GM10266 (cell line): ENCODE data around the gene ACSL4.
"Not testable (repeated sequence)": the region's sequence is repeated elsewhere in the genome, so short reads cannot be mapped to it uniquely, and the experiment has no call there.

Source experiments
- DNase-seq: peaks from one replicate; pipeline ENCODE4 v3.0.0; 2012; ENCODE audit errors: extremely low spot score
- TF ChIP-seq, protein P1 (sequence below): IDR thresholded peaks from 2 replicates; pipeline ENCODE4 v1.5.1; 2012; ENCODE audit warnings: mild to moderate bottlenecking, low read depth; ENCODE audit not compliant: control insufficient read depth, insufficient read depth; ENCODE audit errors: missing control alignments

The ACSL4 gene

DNA sequence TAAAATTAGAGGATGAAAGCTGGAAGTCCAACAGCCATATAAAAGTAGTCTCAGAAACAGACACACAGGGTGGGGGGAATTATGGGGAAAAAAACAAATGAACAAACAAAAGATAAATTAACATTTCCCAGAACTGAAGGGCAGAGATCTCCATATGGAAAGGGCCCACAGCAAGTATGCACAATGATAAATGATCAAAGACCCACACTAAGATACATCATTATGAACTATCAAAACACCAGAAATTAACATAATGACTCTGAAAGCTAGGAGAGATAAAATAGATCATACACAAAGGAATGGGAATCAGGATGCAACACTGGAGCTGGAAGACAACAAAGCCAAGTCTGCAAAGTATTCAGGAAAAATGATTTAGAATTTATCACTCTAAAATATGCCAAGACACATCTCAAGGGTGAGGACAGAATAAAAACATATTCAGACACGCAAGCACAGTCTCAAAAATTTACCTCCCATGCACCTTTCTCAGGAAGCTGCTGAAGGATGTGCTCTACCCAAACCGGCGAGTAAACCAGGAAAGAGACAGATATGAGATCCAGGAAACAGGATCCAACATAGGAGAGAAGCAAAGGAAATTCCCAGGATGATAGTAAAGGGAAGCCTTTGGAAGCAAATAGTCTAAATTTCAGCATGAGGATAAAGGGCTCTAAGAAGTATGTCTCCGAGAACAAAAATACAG is 77.4 kb downstream of the ACSL4 start:
- TF ChIP-seq, protein P1, sequence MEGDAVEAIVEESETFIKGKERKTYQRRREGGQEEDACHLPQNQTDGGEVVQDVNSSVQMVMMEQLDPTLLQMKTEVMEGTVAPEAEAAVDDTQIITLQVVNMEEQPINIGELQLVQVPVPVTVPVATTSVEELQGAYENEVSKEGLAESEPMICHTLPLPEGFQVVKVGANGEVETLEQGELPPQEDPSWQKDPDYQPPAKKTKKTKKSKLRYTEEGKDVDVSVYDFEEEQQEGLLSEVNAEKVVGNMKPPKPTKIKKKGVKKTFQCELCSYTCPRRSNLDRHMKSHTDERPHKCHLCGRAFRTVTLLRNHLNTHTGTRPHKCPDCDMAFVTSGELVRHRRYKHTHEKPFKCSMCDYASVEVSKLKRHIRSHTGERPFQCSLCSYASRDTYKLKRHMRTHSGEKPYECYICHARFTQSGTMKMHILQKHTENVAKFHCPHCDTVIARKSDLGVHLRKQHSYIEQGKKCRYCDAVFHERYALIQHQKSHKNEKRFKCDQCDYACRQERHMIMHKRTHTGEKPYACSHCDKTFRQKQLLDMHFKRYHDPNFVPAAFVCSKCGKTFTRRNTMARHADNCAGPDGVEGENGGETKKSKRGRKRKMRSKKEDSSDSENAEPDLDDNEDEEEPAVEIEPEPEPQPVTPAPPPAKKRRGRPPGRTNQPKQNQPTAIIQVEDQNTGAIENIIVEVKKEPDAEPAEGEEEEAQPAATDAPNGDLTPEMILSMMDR = no peak
- no peak for DNase-seq

DNA sequence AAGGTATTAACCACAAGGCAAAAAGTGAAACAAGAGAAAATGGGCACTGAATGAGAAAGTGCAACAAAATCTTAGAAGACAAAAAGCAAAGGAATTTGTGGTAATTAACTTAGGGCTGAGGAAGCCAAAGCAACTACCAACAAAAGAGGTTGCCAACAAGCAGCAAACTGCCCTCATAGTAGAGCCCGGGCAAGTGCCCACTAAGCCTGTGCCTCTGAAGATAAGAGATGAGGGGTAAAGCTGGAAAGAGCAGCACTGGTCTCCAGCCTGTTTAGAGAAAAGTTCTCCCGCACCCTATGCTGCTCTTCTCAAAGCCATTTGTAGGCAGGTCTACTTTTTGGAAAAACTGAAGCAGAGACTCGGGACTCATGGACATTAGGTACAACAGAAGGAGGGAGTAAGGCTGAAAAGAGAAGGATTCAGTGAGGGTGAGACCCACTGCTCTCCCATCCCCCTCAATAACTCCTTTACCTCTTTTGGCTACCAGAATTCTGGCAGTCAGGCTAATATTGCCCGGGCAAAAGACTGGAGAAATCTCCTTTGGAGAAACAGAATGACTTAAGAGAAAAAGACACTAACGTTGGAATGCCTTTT is 78.4 kb downstream of the ACSL4 start:
- no peak for DNase-seq
- TF ChIP-seq, protein P1 = no peak

DNA sequence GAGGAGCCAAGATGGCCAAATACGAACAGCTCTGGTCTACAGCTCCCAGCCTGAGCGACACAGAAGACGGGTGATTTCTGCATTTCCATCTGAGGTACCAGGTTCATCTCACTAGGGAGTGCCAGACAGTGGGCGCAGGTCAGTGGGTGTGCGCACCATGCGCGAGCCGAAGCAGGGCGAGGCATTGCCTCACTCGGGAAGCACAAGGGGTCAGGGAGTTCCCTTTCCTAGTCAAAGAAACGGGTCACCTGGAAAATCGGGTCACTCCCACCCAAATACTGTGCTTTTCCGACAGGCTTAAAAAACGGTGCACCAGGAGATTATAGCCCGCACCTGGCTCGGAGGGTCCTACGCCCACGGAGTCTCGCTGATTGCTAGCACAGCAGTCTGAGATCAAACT is 88.4 kb downstream of the ACSL4 start:
- not testable (repeated sequence) for DNase-seq

GRCh38 chrX:109643687-109644086 is 89.4 kb downstream of the ACSL4 start:
- no peak for DNase-seq
- TF ChIP-seq, protein P1 = no peak

- TF ChIP-seq, protein P1 = no peak
Observed at GRCh38 chrX:109638158-109638557, 94.9 kb downstream of the ACSL4 start.

GRCh38 chrX:109637477-109637876 is 95.6 kb downstream of the ACSL4 start:
- not testable (repeated sequence) for DNase-seq

More at GRCh38 chrX:109638158-109638557, 94.9 kb downstream of the ACSL4 start:
- no peak for DNase-seq

DNA sequence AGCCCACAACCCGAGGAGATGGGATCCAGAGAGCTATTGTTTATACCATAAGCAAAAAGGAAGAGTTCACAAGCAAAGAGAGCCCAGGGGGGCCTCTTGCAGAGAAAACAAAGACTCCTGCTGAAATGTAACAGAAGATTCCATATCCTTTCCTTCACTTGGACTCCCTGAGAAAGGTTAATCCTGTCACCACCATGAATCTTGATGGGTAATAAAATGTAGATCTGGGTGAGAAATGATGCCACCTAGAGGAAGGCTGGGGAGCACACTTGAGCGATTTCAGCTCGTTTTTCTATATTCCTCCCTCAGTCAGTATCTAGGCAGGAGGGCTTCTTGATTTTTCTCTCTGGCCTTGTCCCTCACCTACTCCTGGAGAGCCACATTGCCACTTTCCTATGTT is 97.9 kb downstream of the ACSL4 start:
- no peak for DNase-seq
- TF ChIP-seq, protein P1 = peak; percentile 29

GRCh38 chrX:109632906-109633504 is 100.1 kb downstream of the ACSL4 start:
- DNase-seq = no peak
- TF ChIP-seq, protein P1 = no peak
